ENCODE results near the gene RLBP1.

The RLBP1 gene

GRCh38 chr15:89187301-89187985 lies 33.9 kb downstream of the RLBP1 start:
- peaks cover 11% of the 10 kb centered on the region for H3K4me1 ChIP-seq (ENCODE audit: control insufficient read depth, insufficient read depth, low read length)
- H3K36me3 ChIP-seq (ENCODE audit: control insufficient read depth, insufficient read depth, low read length), result peaks cover 30% of the 10 kb centered on the region
- H3K4me3 ChIP-seq (ENCODE audit: low read length), result no peak overlapping the region
- no peaks in the 10 kb centered on the region for H3K27me3 ChIP-seq (ENCODE audit: control insufficient read depth, insufficient read depth, low read length)
- H3K9ac ChIP-seq (ENCODE audit: low read length), result no peak overlapping the region
- H3K9me3 ChIP-seq (ENCODE audit: control insufficient read depth, low read length), result no peaks in the 10 kb centered on the region

GRCh38 chr15:89186803-89187202 lies 34.6 kb downstream of the RLBP1 start:
- Histone ChIP-seq H3K36me3 (ENCODE audit: control insufficient read depth, insufficient read depth, low read length) (peaks cover 26% of the 10 kb centered on the region), H3K9me3 (ENCODE audit: control insufficient read depth, low read length) (no peaks in the 10 kb centered on the region), H3K27me3 (ENCODE audit: control insufficient read depth, insufficient read depth, low read length) (no peaks in the 10 kb centered on the region), H3K4me3 (ENCODE audit: low read length) (no peak overlapping the region), H3K9ac (ENCODE audit: low read length) (no peak overlapping the region), H3K4me1 (ENCODE audit: control insufficient read depth, insufficient read depth, low read length) (peaks cover 11% of the 10 kb centered on the region)

GRCh38 chr15:89184886-89185526 lies 36.4 kb downstream of the RLBP1 start:
- Histone ChIP-seq H3K4me1 (ENCODE audit: control insufficient read depth, insufficient read depth, low read length) (peaks cover 11% of the 10 kb centered on the region), H3K9ac (ENCODE audit: low read length) (no peak overlapping the region), H3K4me3 (ENCODE audit: low read length) (no peak overlapping the region), H3K36me3 (ENCODE audit: control insufficient read depth, insufficient read depth, low read length) (peaks cover 20% of the 10 kb centered on the region), H3K27me3 (ENCODE audit: control insufficient read depth, insufficient read depth, low read length) (no peaks in the 10 kb centered on the region), H3K9me3 (ENCODE audit: control insufficient read depth, low read length) (no peaks in the 10 kb centered on the region)

GRCh38 chr15:89184357-89184756 lies 37.0 kb downstream of the RLBP1 start:
- Histone ChIP-seq H3K27me3 (ENCODE audit: control insufficient read depth, insufficient read depth, low read length) (no peaks in the 10 kb centered on the region), H3K4me1 (ENCODE audit: control insufficient read depth, insufficient read depth, low read length) (peaks cover 11% of the 10 kb centered on the region), H3K36me3 (ENCODE audit: control insufficient read depth, insufficient read depth, low read length) (peaks cover 14% of the 10 kb centered on the region), H3K9ac (ENCODE audit: low read length) (no peak overlapping the region), H3K9me3 (ENCODE audit: control insufficient read depth, low read length) (no peaks in the 10 kb centered on the region), H3K4me3 (ENCODE audit: low read length) (no peak overlapping the region)

- Histone ChIP-seq H3K36me3 (ENCODE audit: control insufficient read depth, insufficient read depth, low read length) (peaks cover 45% of the 10 kb centered on the region), H3K4me3 (ENCODE audit: low read length) (no peak overlapping the region), H3K4me1 (ENCODE audit: control insufficient read depth, insufficient read depth, low read length) (peaks cover 11% of the 10 kb centered on the region), H3K9ac (ENCODE audit: low read length) (no peak overlapping the region), H3K27me3 (ENCODE audit: control insufficient read depth, insufficient read depth, low read length) (no peaks in the 10 kb centered on the region), H3K9me3 (ENCODE audit: control insufficient read depth, low read length) (no peaks in the 10 kb centered on the region)
Observed at GRCh38 chr15:89179966-89180875, 41.2 kb downstream of the RLBP1 start.

GRCh38 chr15:89178307-89178977 lies 42.9 kb downstream of the RLBP1 start:
- H3K27me3 ChIP-seq (ENCODE audit: control insufficient read depth, insufficient read depth, low read length), result no peaks in the 10 kb centered on the region
- no peaks in the 10 kb centered on the region for H3K9me3 ChIP-seq (ENCODE audit: control insufficient read depth, low read length)
- no peaks in the 10 kb centered on the region for H3K4me1 ChIP-seq (ENCODE audit: control insufficient read depth, insufficient read depth, low read length)
- no peak overlapping the region for H3K9ac ChIP-seq (ENCODE audit: low read length)
- no peak overlapping the region for H3K4me3 ChIP-seq (ENCODE audit: low read length)
- peaks cover 42% of the 10 kb centered on the region for H3K36me3 ChIP-seq (ENCODE audit: control insufficient read depth, insufficient read depth, low read length)

- peaks cover 42% of the 10 kb centered on the region for H3K36me3 ChIP-seq (ENCODE audit: control insufficient read depth, insufficient read depth, low read length)
- no peak overlapping the region for H3K9ac ChIP-seq (ENCODE audit: low read length)
- H3K4me3 ChIP-seq (ENCODE audit: low read length), result no peak overlapping the region
- H3K4me1 ChIP-seq (ENCODE audit: control insufficient read depth, insufficient read depth, low read length), result no peaks in the 10 kb centered on the region
- no peaks in the 10 kb centered on the region for H3K9me3 ChIP-seq (ENCODE audit: control insufficient read depth, low read length)
- H3K27me3 ChIP-seq (ENCODE audit: control insufficient read depth, insufficient read depth, low read length), result no peaks in the 10 kb centered on the region
Observed at GRCh38 chr15:89177633-89178306, 43.6 kb downstream of the RLBP1 start.

- Histone ChIP-seq H3K36me3 (ENCODE audit: control insufficient read depth, insufficient read depth, low read length) (peaks cover 42% of the 10 kb centered on the region), H3K27me3 (ENCODE audit: control insufficient read depth, insufficient read depth, low read length) (no peaks in the 10 kb centered on the region), H3K9ac (ENCODE audit: low read length) (no peak overlapping the region), H3K4me3 (ENCODE audit: low read length) (no peak overlapping the region), H3K4me1 (ENCODE audit: control insufficient read depth, insufficient read depth, low read length) (no peaks in the 10 kb centered on the region), H3K9me3 (ENCODE audit: control insufficient read depth, low read length) (no peaks in the 10 kb centered on the region)
Observed at GRCh38 chr15:89177116-89177515, 44.3 kb downstream of the RLBP1 start.

GRCh38 chr15:89175617-89176191 lies 45.7 kb downstream of the RLBP1 start:
- H3K4me1 ChIP-seq (ENCODE audit: control insufficient read depth, insufficient read depth, low read length), result peaks cover 5% of the 10 kb centered on the region
- H3K27me3 ChIP-seq (ENCODE audit: control insufficient read depth, insufficient read depth, low read length), result no peaks in the 10 kb centered on the region
- no peaks in the 10 kb centered on the region for H3K9me3 ChIP-seq (ENCODE audit: control insufficient read depth, low read length)
- H3K4me3 ChIP-seq (ENCODE audit: low read length), result no peak overlapping the region
- H3K36me3 ChIP-seq (ENCODE audit: control insufficient read depth, insufficient read depth, low read length), result peaks cover 41% of the 10 kb centered on the region
- H3K9ac ChIP-seq (ENCODE audit: low read length), result no peak overlapping the region

- no peak overlapping the region for H3K4me3 ChIP-seq (ENCODE audit: low read length)
- H3K36me3 ChIP-seq (ENCODE audit: control insufficient read depth, insufficient read depth, low read length), result peaks cover 37% of the 10 kb centered on the region
- no peaks in the 10 kb centered on the region for H3K27me3 ChIP-seq (ENCODE audit: control insufficient read depth, insufficient read depth, low read length)
- peaks cover 5% of the 10 kb centered on the region for H3K4me1 ChIP-seq (ENCODE audit: control insufficient read depth, insufficient read depth, low read length)
- no peaks in the 10 kb centered on the region for H3K9me3 ChIP-seq (ENCODE audit: control insufficient read depth, low read length)
- H3K9ac ChIP-seq (ENCODE audit: low read length), result no peak overlapping the region
Observed at GRCh38 chr15:89174476-89174875, 46.9 kb downstream of the RLBP1 start.

- Histone ChIP-seq H3K4me1 (ENCODE audit: control insufficient read depth, insufficient read depth, low read length) (peaks cover 5% of the 10 kb centered on the region), H3K4me3 (ENCODE audit: low read length) (no peak overlapping the region), H3K9ac (ENCODE audit: low read length) (no peak overlapping the region), H3K36me3 (ENCODE audit: control insufficient read depth, insufficient read depth, low read length) (peaks cover 24% of the 10 kb centered on the region), H3K27me3 (ENCODE audit: control insufficient read depth, insufficient read depth, low read length) (no peaks in the 10 kb centered on the region), H3K9me3 (ENCODE audit: control insufficient read depth, low read length) (no peaks in the 10 kb centered on the region)
Observed at GRCh38 chr15:89172921-89173320, 48.5 kb downstream of the RLBP1 start.

All from mucosa of stomach (tissue), 1 donor.